Mammary epithelial cell (primary cell): ENCODE data around the gene TMEM101.
"Not testable (repeated sequence)": the region's sequence is repeated elsewhere in the genome, so short reads cannot be mapped to it uniquely, and the experiment has no call there.

ENCODE experiments used
- EZH2 ChIP-seq: IDR thresholded peaks from 2 replicates; pipeline ENCODE4 v1.6.1; 2012; ENCODE audit warnings: low read length, inconsistent platforms, borderline replicate concordance
- TF ChIP-seq, protein P1 (sequence below), 2 donors: IDR thresholded peaks in 1 of 2; conservative IDR thresholded peaks in 1 of 2; 2 replicates each; pipeline ENCODE4 v1.5.1; 2011 to 2012; ENCODE audit warnings: inconsistent platforms in 2 of 2, low read length in 2 of 2, mild to moderate bottlenecking in 2 of 2, control low read depth in 1 of 2, low read depth in 1 of 2; ENCODE audit not compliant: insufficient read depth in 1 of 2; ENCODE audit errors: extremely low read depth in 1 of 2

DNA sequence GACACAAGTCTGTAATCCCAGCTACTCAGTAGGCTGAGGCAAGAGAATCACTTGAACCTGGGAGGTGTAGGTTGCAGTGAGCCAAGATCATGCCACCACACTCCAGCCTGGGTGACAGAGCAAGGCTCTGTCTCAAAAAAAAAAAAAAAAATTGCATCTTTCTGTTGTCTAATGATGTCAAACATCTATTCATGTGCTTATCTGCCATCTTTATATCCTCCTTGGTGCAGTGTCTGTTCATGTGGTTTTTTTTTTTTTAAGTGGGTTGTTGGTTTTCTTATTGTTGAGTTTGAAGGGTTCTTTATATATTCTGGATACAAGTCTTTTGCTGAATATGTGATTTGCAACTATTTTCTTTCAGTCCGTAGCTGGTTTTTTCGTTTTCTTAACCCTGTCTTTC, 43.3 kb downstream of the TMEM101 start:
- TF ChIP-seq, protein P1, sequence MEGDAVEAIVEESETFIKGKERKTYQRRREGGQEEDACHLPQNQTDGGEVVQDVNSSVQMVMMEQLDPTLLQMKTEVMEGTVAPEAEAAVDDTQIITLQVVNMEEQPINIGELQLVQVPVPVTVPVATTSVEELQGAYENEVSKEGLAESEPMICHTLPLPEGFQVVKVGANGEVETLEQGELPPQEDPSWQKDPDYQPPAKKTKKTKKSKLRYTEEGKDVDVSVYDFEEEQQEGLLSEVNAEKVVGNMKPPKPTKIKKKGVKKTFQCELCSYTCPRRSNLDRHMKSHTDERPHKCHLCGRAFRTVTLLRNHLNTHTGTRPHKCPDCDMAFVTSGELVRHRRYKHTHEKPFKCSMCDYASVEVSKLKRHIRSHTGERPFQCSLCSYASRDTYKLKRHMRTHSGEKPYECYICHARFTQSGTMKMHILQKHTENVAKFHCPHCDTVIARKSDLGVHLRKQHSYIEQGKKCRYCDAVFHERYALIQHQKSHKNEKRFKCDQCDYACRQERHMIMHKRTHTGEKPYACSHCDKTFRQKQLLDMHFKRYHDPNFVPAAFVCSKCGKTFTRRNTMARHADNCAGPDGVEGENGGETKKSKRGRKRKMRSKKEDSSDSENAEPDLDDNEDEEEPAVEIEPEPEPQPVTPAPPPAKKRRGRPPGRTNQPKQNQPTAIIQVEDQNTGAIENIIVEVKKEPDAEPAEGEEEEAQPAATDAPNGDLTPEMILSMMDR (conservative IDR thresholded peaks at IDR 0.05 in 1 of 2, IDR thresholded peaks at IDR 0.05 in 1 of 2; ENCODE audit: extremely low read depth in 1 of 2, insufficient read depth in 1 of 2, low read depth in 1 of 2, low read length in 2 of 2) = not testable (repeated sequence)
- not testable (repeated sequence) for TF ChIP-seq EZH2
